Measurements from ENCODE around the gene RAD23A.
A peak's percentile ranks its signal among the peaks of the same experiment; 100 is the strongest.
"Not testable (repeated sequence)": the region's sequence is repeated elsewhere in the genome, so short reads cannot be mapped to it uniquely, and the experiment has no call there.

The RAD23A gene

GRCh38 chr19:12945479-12946091 is at the start of gene RAD23A:
TSS of gene RAD23A (plus strand) at chr19:12945862. CDS start at chr19:12945949, 87 bp downstream.
- DNase-seq, result peak; percentile 99

DNA sequence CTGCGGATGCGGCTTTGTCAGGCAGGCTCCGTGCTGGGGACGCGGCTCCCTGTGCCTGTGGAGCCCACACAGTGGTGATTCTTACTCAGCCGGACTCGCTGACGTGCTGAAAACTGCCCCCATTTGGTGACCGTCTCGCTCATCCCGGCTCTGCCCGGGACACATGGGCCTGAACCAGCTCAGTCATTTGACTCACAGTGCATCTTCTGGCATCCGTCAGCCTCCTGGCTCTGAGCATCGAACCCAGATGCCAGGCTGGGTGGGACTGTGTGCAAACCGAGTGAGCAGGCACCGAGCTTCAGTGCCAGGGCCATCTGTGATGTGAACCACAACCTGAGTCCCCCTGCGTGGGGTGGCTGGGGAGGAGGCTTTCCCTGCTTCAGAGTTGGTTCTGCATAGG is 49.2 kb upstream of the RAD23A start:
- no peak for DNase-seq

GRCh38 chr19:12899891-12900518 is 45.7 kb upstream of the RAD23A start:
- no peak for DNase-seq

DNA sequence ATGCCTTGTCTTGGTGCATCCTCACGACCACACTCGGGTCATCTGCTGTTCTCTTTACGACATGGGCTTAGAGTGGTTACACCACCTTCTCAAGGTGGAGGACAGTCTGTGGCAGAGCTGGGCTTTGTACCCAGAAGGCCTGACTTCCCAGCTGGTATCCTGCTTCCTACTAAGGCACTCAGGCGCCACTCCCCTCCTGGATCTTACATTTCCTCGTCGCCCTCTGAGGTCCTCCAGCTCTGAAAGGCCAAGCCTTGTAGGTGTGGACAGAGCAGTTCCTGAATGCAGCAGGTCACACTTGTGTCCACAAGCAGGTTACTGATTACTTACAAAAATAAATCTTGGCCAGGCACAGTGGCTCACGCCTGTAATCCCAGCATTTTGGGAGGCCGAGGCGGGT is 38.5 kb upstream of the RAD23A start:
- no peak for DNase-seq

DNA sequence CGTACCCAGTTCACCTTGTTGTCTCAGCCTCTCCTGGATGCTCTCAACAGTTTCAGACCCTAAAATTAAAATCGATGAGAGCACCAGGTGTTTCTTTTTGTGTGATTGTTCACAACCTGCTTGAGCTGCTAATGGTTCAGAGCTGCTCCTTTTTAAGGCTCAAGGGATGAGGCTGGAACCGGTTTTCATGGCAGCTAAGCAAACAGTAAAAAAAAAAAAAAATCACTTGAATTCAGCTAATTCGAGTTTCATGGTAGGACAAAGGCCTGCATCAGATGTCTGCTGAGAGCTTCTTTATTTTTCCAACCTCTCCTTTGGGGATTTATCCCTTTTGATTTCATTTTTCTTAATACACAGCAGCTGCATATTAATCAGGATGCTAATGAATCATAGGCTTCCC is 33.1 kb upstream of the RAD23A start:
- DNase-seq, result no peak

DNA sequence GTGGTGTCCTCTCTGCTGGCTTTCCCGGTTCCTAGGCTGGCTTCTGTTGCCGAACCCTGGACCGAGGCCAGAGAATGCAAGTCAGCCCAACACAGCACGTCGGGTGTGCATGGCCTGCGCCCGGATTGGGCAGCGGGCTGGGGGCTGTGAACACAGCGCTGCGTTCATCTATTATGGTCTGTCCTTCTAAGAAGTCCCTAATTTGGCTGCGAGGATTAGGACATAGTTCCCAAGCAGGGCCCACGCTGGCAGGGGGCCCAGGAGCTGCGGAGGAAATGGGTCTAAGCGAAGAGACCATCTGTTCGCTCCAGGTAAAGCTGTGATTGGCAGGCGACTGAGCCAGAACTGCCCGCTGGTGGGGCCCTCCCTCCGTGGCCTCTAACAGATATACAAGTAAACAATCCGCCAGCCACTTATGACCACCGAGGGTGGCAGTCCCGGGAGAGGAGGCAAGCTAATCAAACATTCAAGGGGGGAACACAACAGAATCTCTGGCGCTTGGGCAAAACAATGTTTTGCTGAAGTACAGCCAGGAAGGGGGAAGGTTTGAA is 32.6 kb upstream of the RAD23A start:
- DNase-seq, result no peak

DNA sequence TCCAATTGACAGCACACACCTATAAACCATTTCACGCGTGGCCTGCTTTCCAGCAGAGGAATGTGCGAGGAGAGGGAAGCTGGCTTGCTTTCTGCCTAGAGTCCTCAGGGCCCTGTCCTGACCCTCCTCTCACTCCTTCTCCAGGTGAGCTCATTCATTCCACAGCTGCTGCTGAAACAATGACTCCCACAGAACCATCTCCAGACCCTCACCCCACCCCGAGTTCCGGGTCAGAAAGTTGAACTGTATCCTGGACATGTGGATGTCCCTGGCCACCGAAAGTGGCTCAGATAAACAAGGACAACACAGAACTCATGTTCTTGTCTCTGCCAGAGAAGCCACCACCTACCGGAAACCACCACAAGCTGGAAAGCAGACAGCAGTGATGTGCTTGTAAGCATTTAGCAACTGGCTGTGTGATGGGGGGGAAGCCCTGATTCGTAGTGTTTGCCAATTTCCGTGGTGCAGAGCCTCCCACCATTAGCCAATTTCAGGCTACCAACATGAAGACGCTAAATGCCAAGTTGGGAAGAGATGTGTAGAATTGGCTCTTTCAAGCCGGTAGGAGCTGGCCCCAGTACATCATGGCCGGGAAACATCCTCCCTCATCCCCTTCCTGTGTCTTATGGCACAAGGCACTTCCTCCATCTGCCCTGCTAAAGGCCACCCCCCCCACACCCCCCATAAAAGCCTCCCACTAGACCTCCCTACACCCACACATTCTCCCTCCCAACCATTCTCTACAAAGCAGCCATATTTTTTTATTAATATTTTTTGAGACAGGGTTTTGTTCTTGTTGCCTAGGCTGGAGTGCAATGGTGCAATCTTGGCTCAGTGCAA is 31.6 kb upstream of the RAD23A start:
- DNase-seq, result no peak

DNA sequence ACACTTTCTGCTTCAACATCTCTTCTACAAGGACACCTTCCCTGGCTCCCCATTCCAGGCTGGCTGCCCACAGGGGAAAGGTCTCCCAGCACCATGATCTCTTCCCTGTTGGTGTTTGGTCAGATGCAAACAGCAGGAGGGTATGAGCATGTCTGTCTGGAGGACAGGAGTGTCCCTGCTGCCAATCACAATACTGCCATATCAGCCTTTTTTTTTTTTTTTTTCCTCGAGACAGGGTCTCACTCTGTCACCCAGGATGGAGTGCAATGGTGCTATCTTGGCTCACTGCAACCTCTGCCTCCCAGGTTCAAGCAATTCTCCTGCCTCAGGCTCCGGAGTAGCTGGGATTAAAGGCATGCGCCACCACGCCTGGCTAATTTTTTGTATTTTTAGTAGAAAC is 29.8 kb upstream of the RAD23A start:
- DNase-seq, result not testable (repeated sequence)

- no peak for DNase-seq
Observed at GRCh38 chr19:12918253-12918652, 27.4 kb upstream of the RAD23A start.

DNA sequence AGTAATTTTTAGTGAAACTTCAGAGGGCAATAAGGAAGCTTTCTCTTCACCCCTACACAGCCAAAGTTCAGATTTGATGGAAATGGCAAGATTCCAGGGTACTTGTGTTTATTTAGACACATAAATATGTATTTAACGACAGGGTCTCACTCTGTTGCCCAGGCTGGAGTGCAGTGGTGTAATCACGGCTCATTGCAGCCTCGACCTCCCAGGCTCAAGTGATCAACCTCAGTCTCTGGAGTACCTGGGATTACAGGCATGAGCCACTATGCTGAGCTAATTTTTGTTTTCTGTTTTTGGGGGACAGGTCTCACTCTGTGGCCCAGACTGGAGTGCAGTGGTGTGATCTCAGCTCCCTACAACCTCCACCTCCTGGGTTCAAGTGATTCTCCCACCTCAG is 24.6 kb upstream of the RAD23A start:
- DNase-seq, result no peak

DNA sequence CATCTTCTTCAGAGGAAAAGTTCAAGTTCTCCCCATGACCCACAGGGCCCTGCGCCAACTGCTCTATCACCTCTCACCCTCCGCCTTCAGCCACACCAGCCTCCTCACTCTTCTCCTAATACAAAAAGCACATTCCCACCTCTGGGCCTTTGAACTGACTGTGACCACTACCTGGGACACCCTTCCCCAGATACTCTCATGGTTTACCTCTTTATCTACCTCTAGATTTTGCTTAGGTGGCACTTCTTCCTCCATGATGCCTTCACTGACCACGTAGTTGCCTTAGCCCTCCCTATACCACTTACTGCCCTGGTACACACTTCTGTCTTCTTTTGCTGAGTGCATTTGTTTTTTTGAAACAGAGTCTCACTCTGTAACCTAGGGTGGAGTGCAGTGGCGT is 22.7 kb upstream of the RAD23A start:
- no peak for DNase-seq

- no peak for DNase-seq
Observed at GRCh38 chr19:12924621-12925310, 20.9 kb upstream of the RAD23A start.

DNA sequence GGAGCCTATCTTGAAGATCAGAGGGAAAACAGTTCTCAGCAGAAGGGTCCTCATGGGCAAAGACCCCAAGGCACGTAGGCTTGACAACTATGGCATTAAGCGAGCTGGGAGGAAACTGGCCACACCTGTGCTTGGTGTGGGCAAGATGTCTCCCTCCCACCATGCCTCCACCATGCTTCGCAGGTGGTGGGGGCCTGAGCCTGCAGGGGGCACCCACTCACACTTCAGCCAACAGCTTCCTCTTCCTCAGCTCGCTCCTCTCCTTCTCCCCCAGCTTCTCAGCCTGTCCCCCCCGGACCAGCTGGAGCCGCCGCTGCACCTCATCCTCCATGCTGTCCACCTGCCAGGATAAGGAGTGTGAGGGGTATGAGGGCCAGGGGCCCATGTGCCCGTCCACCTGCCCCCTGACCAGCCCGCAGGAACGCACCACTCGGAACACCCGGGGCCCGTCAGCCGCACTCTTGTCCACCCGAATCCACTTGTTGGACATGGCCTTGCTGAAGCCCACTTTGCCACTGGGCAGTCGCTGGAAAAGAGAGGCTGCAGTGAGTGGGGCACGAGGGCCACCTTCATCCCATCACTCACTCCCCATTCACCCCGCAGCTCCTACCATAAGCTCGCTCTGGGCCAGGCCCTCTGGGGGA is 15.5 kb upstream of the RAD23A start:
- no peak for DNase-seq

DNA sequence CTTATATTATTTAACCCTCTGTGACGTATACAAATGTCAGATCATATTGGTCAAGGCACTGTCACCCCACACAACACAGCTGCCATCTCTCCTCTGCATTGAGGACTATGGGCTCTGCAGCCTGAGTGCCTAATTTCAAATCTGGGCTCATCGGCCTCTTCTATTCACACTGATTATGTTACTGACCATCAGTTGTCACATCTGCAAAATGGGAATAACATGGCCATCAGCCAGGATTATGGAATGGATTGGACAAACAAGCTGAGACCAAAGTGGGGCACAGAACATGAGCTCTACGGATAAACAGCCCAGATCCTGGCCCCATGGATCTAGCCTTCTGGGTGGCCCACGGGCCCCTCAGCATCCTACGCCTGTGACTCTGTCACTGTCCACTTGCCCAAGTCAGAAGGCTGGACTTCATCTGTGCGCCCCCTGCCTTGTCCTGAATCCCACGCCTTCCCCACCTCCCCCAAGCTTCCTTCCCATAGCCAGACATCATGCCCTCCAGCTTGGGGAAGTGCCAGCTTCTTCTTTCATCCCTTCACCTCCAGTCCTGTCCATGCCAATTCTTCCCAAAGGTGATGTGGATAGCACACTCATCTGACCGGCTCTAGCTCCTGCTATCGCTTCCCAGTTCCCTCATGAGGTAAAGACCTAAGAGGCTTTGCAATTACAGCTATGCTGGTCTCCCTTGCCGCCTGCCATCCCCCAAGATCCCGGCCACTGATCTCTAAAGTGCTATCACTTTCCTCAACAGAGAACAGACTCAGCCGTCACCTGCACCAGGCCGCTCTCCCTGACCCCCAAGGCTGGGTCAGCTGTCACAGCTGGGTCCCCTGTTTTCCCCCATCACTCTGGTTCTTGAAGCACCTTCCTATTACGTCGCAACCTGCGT is 13.0 kb upstream of the RAD23A start:
- DNase-seq, result no peak

DNA sequence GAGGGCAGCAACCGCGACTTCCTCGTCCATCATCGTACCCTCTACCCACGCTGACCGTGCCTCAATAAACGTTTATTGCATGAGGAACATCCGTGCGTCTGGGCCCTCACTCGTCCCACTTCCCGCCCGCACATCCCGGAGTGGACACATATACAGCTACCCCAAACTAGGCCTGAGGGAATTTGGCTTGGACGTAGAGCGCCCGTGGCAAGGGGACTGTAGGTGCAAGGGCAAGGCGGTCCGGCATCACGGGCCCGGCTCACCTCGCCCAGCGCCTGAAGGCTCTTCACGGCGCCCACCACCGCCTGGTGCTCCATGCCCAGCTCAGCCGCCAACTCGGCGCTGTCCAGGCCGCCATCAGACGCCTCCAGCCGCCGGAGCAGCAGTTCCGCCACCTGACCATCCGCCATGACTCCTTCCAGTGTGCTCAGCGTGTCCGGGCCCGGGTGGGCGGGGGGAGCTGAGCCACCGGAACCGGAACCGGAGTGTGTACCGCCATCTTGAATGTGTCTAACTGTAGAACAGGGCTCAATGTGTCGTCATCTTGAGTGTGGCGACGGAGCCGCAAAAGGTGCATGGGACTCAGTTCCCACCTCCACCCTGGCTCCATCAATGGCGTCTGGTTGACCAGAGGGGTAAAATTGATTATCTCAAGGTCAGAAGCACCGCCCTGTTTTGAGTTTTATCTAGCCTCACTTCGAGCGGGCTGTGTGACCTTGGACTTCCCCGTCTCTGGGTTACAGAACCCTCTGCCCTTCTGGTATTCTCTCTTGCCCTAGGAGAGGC is 12.2 kb upstream of the RAD23A start, which contains the start of gene FARSA:
Gene FARSA, minus strand, starts transcription at position 425 of the 786 bp plus-strand sequence. Its CDS starts 15 bp downstream, at position 410.
- DNase-seq, result peak; percentile 88

DNA sequence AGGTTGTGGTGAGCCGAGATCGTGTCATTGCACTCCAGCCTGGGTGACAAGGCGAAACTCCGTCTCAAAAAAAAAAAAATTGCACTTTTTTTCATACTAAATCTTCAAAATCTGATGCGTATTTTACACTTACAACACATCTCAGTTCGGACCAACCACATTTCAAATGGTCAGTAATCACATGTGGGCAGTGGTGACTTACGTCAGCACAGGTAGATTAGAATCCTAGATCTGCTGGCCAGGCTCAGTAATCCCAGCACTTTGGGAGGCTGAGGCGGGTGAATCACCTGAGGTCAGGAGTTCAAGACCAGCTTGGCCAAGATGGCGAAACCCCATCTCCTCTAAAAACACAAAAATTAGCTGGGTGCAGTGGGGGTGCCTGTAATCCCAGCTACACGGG is 10.6 kb upstream of the RAD23A start:
- DNase-seq, result no peak

DNA sequence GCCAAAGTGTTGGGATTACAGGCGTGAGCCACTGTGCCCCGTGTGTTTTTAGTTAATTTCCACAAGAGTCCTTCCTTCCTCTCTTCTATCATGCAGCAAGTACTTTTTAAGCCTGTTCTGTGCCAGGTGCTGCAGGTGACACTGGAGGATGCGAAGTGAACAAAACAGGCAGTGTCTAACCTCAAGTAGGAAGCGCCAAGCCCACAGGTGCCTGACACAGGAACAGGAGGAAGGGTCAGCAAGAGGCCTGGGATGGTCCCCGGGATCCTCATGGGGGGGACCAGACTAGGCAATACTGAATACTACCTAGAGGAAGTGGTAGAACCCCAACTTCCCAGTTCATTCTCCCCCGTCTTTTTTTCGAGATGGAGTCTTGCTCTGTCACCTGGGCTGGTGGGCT is 9.1 kb upstream of the RAD23A start:
- DNase-seq, result no peak

- no peak for DNase-seq
Observed at GRCh38 chr19:12937093-12937926, 8.4 kb upstream of the RAD23A start.

DNA sequence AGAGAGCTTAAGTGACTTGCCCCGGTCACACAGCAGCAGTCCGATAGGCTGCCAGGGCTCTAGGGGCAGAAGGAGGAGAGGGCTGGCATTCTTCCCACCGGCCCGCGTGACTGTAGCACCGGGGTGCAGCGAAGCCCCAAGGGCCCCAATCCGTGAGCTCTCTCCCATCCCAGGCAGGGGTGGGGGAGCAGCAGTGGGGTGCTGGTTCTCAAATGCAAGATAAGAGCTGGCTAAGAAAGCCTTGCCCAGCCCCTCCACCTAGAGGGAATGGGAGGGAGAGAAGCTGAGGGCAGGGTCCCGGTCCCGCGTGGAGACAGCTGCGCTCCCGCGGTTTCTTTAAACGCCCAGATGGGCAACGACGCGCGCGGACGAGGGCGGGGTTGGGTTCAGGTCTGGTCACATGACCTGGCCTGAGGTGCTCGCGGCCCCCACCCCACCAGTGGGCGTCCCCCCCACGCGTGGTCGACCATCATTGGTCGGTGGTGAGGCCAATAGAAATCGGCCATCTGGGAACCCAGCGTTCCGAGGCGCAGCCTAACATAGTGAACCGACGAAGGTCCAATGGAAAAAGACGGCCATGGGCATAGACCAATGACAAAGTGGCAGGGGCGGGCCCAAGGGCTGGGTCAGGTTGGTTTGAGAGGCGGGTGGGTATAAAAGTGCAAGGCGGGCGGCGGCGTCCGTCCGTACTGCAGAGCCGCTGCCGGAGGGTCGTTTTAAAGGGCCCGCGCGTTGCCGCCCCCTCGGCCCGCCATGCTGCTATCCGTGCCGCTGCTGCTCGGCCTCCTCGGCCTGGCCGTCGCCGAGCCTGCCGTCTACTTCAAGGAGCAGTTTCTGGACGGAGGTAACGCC is 7.5 kb upstream of the RAD23A start, which contains the start of gene CALR:
Gene CALR, plus strand, starts transcription at position 683 of the 852 bp plus-strand sequence. Its CDS starts 71 bp downstream, at position 754.
- DNase-seq, result peak; percentile 98

Data from stimulated activated CD4-positive, alpha-beta T cell treated with anti-CD3 and anti-CD28 coated beads, Interleukin-12 subunit alpha, Interleukin-12 subunit beta, amount 100 ng/mL, for 4 hours (primary cell).